GM19438 (cell line): ENCODE results near the gene CRIP2.

Experiments used
- ATAC-seq: cut with Tn5 transposase; IDR thresholded peaks from one replicate; pipeline ENCODE4 v1.9.1; 2021; ENCODE audit warnings: low read depth; ENCODE audit not compliant: unreplicated experiment

CRIP2 gene

GRCh38 chr14:105486163-105486973 is 11.7 kb downstream of the CRIP2 start, which contains the start of gene CRIP1:
TSS of gene CRIP1 (plus strand) at chr14:105486886. CDS start at chr14:105487260, 374 bp downstream.
- no peak for ATAC-seq

- ATAC-seq: no peak
These were observed 12.4 kb downstream of the CRIP2 start for GRCh38 chr14:105486974-105487448.

GRCh38 chr14:105487449-105487985 is 12.9 kb downstream of the CRIP2 start:
- ATAC-seq: no peak

- ATAC-seq: no peak
These were observed 13.6 kb downstream of the CRIP2 start for GRCh38 chr14:105487986-105488777.

GRCh38 chr14:105488781-105489541 is 14.3 kb downstream of the CRIP2 start:
- no peak for ATAC-seq

- no peak for ATAC-seq
These were observed 15.1 kb downstream of the CRIP2 start for GRCh38 chr14:105489542-105490266.

GRCh38 chr14:105490267-105490571 is 15.6 kb downstream of the CRIP2 start:
- no peak for ATAC-seq

GRCh38 chr14:105490572-105491365 is 16.1 kb downstream of the CRIP2 start, which contains the start of gene TEDC1:
TSS of gene TEDC1 (plus strand) at chr14:105491246. CDS start at chr14:105491376, 130 bp downstream.
- peak; percentile 67 for ATAC-seq

- peak; percentile 4 for ATAC-seq
These were observed 16.8 kb downstream of the CRIP2 start for GRCh38 chr14:105491366-105491973.

- no peak for ATAC-seq
These were observed 17.7 kb downstream of the CRIP2 start for GRCh38 chr14:105492031-105492970.

GRCh38 chr14:105492971-105493871 is 18.6 kb downstream of the CRIP2 start:
- no peak for ATAC-seq

- no peak for ATAC-seq
These were observed 19.4 kb downstream of the CRIP2 start for GRCh38 chr14:105493921-105494605.

- ATAC-seq: no peak
These were observed 19.9 kb downstream of the CRIP2 start for GRCh38 chr14:105494606-105494929.

GRCh38 chr14:105495101-105495989 is 20.7 kb downstream of the CRIP2 start:
- ATAC-seq: no peak
